ENCODE results near the gene RIMBP3C. TPM values are rescaled to one million over a fixed set of nuclear protein-coding genes. Genes with fewer than 3 reads are reported as not detected.
"Not testable (repeated sequence)": the region's sequence is repeated elsewhere in the genome, so short reads cannot be mapped to it uniquely, and the experiment has no call there.

The RIMBP3C gene
- total RNA-seq, 1 donor: 0.36 TPM

GRCh38 chr22:21582801-21583740 is 31.8 kb upstream of the RIMBP3C start:
- H3K4me1 ChIP-seq (ENCODE audit: insufficient read depth, low read length): peaks cover 10% of the 10 kb centered on the region
- no peaks in the 10 kb centered on the region for H3K36me3 ChIP-seq (ENCODE audit: insufficient read depth, low read length)
- DNase-seq (ENCODE audit: insufficient read length, low spot score, missing footprints): no peak
- peaks cover 74% of the 10 kb centered on the region for H4K20me1 ChIP-seq (ENCODE audit: insufficient read depth, low read length)
- H3K79me2 ChIP-seq (ENCODE audit: insufficient read depth, low read length): peaks cover 98% of the 10 kb centered on the region
- H3K4me2 ChIP-seq (ENCODE audit: insufficient read depth, low read length): no peak overlapping the region
- H3K27me3 ChIP-seq (ENCODE audit: insufficient read depth, low read length): no peaks in the 10 kb centered on the region
- no peak for TF ChIP-seq CTCF (IDR thresholded peaks at IDR 0.05; ENCODE audit: extremely low read depth, low read depth, low read length)
- H2AFZ ChIP-seq (ENCODE audit: low read length): no peak overlapping the region
- H3K4me3 ChIP-seq (ENCODE audit: insufficient read depth, low read length): no peak overlapping the region
- no peak overlapping the region for H3K27ac ChIP-seq (ENCODE audit: low read depth, low read length)
- H3K9me3 ChIP-seq (ENCODE audit: low read depth, low read length): no peaks in the 10 kb centered on the region

- DNase-seq (ENCODE audit: insufficient read length, low spot score, missing footprints); H3K27ac ChIP-seq (ENCODE audit: low read depth, low read length); H3K4me3 ChIP-seq (ENCODE audit: insufficient read depth, low read length); H3K27me3 ChIP-seq (ENCODE audit: insufficient read depth, low read length); H3K36me3 ChIP-seq (ENCODE audit: insufficient read depth, low read length); H3K4me2 ChIP-seq (ENCODE audit: insufficient read depth, low read length); H3K4me1 ChIP-seq (ENCODE audit: insufficient read depth, low read length); H2AFZ ChIP-seq (ENCODE audit: low read length); H3K9me3 ChIP-seq (ENCODE audit: low read depth, low read length): not testable (repeated sequence)
- H3K79me2 ChIP-seq (ENCODE audit: insufficient read depth, low read length): peaks cover 97% of the 10 kb centered on the region
- H4K20me1 ChIP-seq (ENCODE audit: insufficient read depth, low read length): peaks cover 76% of the 10 kb centered on the region
Measured at GRCh38 chr22:21581009-21581713, 29.9 kb upstream of the RIMBP3C start.

- H3K9me3 ChIP-seq (ENCODE audit: low read depth, low read length); H3K27me3 ChIP-seq (ENCODE audit: insufficient read depth, low read length); H3K4me3 ChIP-seq (ENCODE audit: insufficient read depth, low read length); H3K27ac ChIP-seq (ENCODE audit: low read depth, low read length); H3K4me2 ChIP-seq (ENCODE audit: insufficient read depth, low read length); H3K4me1 ChIP-seq (ENCODE audit: insufficient read depth, low read length); H2AFZ ChIP-seq (ENCODE audit: low read length); H3K36me3 ChIP-seq (ENCODE audit: insufficient read depth, low read length); DNase-seq (ENCODE audit: insufficient read length, low spot score, missing footprints): not testable (repeated sequence)
- peaks cover 97% of the 10 kb centered on the region for H3K79me2 ChIP-seq (ENCODE audit: insufficient read depth, low read length)
- H4K20me1 ChIP-seq (ENCODE audit: insufficient read depth, low read length): peaks cover 75% of the 10 kb centered on the region
Measured at GRCh38 chr22:21580623-21581007, 29.4 kb upstream of the RIMBP3C start.

- H3K4me1 ChIP-seq (ENCODE audit: insufficient read depth, low read length): peaks cover 9% of the 10 kb centered on the region
- no peaks in the 10 kb centered on the region for H3K9me3 ChIP-seq (ENCODE audit: low read depth, low read length)
- H3K4me3 ChIP-seq (ENCODE audit: insufficient read depth, low read length): no peak overlapping the region
- no peak overlapping the region for H2AFZ ChIP-seq (ENCODE audit: low read length)
- H3K36me3 ChIP-seq (ENCODE audit: insufficient read depth, low read length): no peaks in the 10 kb centered on the region
- peaks cover 70% of the 10 kb centered on the region for H4K20me1 ChIP-seq (ENCODE audit: insufficient read depth, low read length)
- peaks cover 97% of the 10 kb centered on the region for H3K79me2 ChIP-seq (ENCODE audit: insufficient read depth, low read length)
- no peak for DNase-seq (ENCODE audit: insufficient read length, low spot score, missing footprints)
- H3K27ac ChIP-seq (ENCODE audit: low read depth, low read length): no peak overlapping the region
- H3K27me3 ChIP-seq (ENCODE audit: insufficient read depth, low read length): no peaks in the 10 kb centered on the region
- no peak for TF ChIP-seq CTCF (IDR thresholded peaks at IDR 0.05; ENCODE audit: extremely low read depth, low read depth, low read length)
- H3K4me2 ChIP-seq (ENCODE audit: insufficient read depth, low read length): no peak overlapping the region
Measured at GRCh38 chr22:21579474-21579851, 28.2 kb upstream of the RIMBP3C start.
